Endothelial cell of umbilical vein (primary cell): ENCODE results near the gene BTNL9.

Source experiments
- POLR2A ChIP-seq: IDR thresholded peaks from 2 replicates; pipeline ENCODE4 v1.6.1; 2012; ENCODE audit warnings: low read depth, mild to moderate bottlenecking, control low read depth, low read length
- POLR2AphosphoS5 ChIP-seq: IDR thresholded peaks from 2 replicates; pipeline ENCODE4 v1.6.1; 2012; ENCODE audit warnings: low read depth, mild to moderate bottlenecking, control low read depth, low read length, moderate library complexity; ENCODE audit not compliant: insufficient read depth

DNA sequence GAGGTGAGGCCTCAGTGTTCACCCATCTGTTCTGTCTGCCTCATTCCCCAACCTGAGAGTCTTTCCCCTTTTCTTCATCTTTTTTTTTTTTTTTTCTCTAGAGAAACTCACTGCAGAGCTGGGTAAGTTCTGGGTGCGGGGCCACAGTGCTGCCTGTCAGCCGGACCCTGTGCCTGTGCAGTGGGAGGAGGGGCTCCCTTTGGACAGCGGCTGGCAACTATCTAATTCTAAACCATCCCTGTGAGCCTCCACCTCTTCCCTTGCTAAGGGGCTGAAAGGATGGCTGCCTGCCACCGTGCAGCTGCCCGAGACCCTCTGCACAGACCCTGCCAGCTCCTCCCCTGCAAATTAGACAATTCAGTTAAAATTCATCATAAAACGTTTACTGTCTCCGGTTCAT is 14.1 kb downstream of the BTNL9 start:
- no peak for TF ChIP-seq POLR2A
- no peak for TF ChIP-seq POLR2AphosphoS5
